Measurements from ENCODE around the gene SLC9A6. TPM values are rescaled to one million over a fixed set of nuclear protein-coding genes. Genes with fewer than 3 reads are reported as not detected.

Gene SLC9A6
- 19.9 and 22.4 TPM in 2 replicates for total RNA-seq (2014; rRNA removed; shearing (Covaris generic))

DNA sequence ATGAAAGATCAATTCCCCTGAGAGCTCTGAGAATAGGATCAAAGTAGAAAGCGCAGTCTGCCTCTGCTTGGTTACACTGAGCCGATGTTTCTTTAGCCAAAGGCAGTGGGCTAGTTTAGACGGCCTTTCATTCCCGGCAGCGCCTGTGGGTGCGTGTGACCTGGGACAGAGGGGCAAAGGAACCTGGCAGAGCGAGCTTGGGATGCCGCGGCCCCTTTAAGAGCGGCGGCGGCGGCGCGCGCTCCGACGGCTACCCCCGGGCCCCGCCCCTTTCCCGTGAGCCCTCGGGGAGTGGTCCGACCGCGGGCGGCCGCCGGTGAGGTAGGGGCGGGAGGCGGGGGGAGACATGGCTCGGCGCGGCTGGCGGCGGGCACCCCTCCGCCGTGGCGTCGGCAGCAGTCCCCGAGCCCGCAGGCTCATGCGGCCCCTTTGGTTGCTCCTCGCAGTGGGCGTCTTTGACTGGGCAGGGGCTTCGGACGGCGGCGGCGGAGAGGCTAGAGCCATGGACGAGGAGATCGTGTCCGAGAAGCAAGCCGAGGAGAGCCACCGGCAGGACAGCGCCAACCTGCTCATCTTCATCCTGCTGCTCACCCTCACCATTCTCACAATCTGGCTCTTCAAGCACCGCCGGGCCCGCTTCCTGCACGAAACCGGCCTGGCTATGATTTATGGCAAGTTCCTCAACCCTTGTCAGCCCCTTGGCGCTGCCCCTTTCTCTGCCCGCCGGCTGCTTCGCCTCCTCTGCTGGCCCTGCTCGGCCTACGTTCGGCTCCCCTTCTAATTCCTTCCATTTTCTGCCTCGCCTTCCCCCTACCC, at the start of gene SLC9A6:
TSS of gene SLC9A6 (plus strand) at position 279 of the 816 bp plus-strand sequence. CDS start at position 503, 224 bp downstream.
- DNase-seq (ENCODE audit: low spot score) = peak; percentile 26

DNA sequence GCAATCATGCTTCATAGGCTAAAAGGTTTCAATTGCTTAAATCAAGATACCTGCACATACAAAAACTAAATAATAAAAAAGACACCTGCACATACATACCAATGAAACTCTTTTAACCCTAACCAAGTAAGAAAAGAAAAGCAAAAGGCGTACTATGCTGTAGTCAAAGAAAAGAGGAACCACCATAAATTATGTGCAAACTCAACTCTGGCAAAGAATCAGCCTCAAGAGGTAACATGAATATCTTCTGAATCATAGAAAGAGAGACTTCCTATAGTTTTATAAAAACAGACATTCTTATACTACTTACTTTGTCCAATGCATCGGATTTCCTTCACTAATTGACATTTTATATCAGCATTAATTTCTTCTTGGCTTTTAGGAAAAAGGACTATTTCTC, 40.7 kb upstream of the SLC9A6 start:
- no peak for DNase-seq (ENCODE audit: low spot score)

DNA sequence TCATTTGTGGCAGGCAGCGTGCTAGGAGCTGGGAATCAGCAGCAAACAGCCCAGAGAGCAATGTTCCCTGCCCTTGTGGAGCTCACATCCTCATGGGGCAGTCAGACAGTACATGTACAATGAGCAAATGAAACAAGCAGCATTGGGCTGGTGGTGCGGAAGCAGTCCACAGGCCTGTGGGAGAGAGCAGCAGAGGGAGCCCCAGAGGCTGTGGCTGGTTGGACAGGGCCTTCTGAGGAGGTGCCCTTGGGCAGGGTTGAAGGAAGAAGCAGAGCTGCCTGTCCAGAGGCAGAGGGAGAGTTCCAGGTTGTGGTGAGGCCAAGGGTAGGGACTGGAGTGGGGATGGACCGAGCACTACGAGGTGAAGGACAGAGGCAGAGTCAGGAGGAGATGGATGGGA, 33.9 kb upstream of the SLC9A6 start:
- DNase-seq (ENCODE audit: low spot score) = no peak

DNA sequence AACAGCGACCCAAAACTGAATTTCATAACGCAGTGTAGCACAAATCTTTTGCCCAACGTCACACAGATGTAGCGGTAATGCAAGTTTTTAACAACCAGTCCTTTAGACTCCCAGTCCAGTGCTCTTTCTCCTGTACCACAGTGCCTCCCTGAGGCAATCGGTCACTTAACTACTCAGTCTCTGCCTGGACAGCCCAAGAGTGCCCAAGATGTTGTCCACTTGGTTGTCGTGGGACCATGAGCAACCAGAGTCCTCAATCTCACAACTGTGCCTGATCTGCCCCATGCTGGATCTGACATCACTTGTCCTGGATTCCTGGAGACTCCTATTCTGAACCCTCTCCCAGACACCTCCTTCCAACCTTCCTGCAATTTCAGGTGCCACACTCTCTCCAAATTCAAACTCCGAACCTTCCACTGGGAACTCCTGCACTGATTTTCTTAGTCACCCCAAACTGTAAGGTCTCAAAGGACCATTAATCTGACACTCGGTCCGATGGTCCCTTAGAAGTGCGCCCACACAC, 12.1 kb upstream of the SLC9A6 start:
- no peak for DNase-seq (ENCODE audit: low spot score)

DNA sequence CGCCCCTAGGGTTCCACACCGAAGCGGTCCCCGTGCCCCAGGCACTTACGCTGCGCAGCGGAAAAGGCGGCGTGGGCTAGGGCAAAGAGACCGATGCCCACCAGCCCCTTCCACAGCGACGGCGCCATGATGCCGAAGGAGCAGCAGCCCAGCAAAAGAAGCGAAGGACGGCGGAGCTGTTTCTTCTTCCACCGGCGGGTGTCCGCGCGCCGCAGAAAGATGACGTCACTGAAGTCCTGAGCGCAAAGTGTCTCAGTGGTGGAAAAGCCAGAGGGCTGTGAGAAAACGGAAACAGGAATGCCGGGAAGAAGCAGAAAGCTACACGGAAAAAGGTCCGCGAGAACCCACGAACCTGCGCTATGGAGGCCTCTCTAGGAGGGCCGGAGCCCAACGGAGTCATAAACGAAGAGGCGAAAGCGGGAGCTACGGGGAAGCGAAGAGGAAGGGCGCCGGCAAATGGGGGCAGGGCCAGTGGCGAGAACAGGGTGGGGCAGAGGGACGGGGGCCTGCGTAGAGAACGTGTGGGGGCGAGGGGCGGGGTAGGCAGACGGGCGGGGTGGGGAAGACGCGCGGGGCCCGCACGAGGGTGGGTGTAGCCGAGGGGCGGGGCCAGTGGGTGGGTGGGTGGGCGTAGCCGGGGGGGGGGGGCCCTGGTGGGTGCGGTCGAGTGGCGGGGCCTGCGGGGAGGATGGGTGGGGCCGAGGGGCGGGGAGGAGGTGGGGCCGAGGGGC, 11.5 kb upstream of the SLC9A6 start, which contains the start of gene MMGT1:
TSS of gene MMGT1 (minus strand) at position 441 of the 731 bp plus-strand sequence. CDS start at position 128, 313 bp downstream.
- DNase-seq (ENCODE audit: low spot score) = peak; percentile 68

DNA sequence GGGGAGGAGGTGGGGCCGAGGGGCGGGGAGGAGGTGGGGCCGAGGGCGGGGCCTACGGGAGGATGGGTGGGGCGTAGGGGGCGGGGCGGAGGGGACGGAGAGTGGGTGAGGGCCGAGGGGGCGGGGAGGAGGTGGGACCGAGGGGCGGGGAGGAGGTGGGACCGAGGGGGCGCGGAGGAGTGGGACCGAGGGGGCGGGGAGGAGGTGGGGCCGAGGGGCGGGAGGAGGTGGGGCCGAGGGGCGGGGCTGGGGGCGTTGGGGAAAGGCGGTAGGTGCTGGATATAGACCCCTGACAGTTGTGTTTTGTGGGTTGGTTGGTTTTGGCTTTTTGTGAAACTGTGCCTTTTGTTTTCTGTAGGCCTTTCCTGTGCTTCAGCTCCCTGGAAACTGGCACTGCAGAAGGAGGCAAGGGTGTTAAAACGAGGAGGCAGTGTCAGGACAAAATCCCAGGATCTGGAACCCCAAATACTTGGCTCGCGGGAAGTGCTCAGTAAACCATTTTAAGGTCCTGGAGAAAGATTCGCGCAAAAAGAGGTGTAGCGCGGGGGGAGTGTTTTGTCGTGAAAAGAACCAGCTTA, 10.9 kb upstream of the SLC9A6 start:
- no peak for DNase-seq (ENCODE audit: low spot score)

DNA sequence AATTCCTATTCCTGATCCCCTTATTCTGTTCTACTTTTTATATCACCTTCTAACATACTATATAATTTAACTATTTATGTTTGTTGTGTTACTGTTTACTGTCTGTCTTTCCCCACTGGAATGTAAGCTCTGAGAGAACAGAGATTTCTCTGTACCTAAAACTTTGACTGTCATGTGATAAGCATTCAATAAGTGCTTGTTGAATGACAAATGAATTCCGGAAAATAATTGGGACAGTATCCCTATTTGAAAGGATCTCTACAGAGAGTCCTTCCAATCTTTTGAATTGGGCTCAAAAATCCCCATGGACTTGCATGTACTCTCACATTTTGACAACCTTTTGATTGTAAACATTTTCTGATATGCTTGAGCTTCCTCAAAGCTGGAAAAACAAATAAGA, 9.8 kb upstream of the SLC9A6 start:
- no peak for DNase-seq (ENCODE audit: low spot score)

DNA sequence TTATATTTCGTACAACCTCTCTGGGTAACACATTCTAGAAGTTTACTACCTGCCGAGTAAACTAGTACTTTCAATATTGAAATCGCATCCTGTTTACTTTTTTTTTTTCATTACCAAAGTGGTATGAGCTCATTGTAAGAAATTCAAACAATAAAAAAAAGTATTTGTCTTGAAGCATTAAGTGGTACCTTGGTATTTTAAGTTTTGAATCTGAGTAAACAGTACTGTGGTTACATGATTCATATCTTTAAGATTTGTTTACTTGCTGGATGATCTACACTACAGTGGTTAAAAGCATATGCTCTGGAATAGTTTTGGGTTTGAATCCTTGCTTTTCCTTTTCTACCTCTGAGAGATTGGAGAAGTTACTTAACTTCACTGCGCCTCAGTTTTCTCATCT, 7.6 kb upstream of the SLC9A6 start:
- DNase-seq (ENCODE audit: low spot score) = peak; percentile 40

DNA sequence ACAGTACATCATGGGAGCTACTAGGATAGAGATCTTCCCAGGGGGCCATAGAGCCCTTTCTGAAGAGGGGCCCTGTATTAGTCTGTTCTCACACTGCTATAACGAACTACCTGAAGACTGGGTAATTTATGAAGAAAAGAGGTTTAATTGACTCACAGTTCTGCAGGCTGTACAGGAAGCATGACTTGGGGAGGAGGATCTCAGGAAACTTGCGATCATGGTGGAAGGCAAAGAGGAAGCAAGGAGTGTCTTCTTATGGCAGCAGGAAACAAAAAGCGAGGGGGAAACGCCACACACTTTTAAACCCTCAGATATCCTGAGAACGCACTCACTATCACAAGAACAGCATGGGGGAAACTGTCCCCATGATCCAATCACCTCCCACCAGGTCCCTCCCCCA, 4.2 kb upstream of the SLC9A6 start:
- DNase-seq (ENCODE audit: low spot score) = no peak

DNA sequence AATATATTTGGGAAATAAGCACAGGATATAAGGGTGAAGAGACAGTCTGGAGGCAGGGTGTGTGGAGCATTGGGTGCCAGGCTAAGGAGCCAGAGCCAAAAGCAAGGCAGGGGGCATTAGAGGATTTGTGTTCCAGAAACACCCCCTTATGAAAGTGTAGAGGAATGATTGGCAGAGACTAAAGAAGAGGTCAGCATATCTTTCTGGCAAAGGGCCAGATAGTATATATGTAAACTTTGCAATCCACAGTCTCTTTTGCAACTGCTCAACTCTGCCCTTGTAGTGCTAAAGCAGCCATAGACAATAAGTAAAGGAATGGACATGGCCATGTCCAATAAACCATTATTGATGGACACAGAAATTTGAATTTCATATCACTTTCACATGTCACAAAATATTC, 3.6 kb upstream of the SLC9A6 start:
- DNase-seq (ENCODE audit: low spot score) = no peak

DNA sequence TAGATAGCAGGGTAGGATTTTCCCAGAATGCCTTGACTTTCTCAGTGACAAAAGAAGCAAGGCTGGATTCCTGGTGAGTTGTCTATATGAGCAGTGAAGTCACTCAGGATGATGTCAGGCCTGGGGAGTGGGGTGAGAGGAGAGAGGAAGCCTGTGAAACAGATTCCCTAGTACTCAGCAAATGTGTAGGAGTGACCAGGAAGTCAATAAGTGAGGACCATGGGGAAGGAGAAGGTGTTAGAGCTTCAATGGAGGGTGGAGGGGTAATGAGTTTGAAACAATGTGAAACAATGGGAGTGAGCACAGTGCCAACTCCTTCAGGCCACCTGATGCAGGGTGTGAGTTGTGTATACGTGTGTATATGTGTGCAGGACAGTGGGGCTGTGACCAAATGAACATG, 2.4 kb upstream of the SLC9A6 start:
- no peak for DNase-seq (ENCODE audit: low spot score)

DNA sequence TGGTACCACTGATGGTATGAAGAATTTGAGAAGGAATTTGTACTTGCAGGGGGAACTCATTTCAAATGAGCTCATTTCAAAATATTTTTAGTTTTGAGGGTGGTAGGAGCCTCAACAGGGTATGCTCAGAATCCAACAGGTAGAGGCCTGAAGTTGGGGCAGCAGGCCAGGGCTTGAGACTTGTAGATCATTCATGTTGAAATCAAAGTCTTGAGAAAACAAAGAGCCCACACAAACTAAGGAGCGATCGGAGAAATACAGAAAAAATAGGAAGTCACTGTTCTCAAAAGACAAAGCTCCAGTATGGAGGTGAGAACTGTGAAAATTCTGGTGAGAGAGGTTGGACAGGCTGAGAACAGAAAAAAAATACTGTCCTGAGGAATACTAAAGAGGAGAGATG, 979 bp upstream of the SLC9A6 start:
- no peak for DNase-seq (ENCODE audit: low spot score)

DNA sequence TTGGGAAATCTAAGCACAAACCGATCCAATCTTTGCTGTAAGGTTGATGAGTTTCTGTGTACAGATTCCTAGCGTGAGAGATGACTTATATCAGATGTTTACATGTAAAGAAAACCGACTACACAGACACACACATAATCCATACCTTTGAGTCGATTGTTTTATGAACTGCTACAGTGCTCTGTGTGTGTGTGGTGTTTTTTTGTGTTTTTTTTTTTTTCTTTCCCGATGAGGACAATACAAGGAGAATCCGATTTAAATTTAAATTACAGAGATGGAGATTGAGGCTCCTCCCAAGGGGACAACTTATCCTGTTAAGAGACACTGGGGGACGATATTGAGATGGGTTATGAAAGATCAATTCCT, 461 bp upstream of the SLC9A6 start:
- DNase-seq (ENCODE audit: low spot score) = no peak

DNA sequence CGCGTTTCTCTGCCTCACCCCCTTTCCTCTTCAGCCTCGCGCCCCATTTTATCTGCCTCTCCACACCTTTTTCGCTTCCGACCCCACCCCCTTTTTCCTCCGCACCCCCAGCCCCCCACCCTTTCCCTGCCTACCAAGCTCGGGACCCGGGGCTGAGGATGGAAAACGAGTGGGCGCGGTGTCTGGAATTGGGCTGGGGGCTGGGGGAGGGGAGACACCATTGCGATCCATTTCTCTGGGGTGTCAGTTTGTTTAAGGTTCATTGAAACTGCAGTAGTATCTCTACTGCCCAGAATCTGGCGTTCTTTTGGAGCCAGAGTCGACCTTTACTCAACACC, 707 bp downstream of the SLC9A6 start:
- DNase-seq (ENCODE audit: low spot score) = no peak

DNA sequence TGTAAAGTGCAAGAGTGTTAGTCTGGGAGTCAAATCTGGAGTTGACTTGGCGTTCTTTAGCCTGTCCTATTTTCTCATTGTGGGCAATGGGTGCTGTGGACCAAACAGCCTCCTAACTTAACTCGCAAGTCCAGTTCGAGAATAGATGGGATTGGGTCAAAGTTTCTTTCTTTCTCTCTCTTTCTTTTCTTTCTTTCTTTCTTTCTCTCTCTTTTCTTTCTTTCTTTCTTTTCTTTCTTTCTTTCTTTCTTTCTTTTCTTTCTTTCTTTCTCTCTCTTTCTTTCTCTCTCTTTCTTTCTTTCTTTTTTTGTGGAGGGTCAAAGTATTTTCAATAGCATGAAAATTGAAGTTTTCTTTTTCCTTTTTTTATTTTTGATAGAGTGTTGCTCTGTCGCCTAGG, 3.0 kb downstream of the SLC9A6 start:
- DNase-seq (ENCODE audit: low spot score) = no peak

DNA sequence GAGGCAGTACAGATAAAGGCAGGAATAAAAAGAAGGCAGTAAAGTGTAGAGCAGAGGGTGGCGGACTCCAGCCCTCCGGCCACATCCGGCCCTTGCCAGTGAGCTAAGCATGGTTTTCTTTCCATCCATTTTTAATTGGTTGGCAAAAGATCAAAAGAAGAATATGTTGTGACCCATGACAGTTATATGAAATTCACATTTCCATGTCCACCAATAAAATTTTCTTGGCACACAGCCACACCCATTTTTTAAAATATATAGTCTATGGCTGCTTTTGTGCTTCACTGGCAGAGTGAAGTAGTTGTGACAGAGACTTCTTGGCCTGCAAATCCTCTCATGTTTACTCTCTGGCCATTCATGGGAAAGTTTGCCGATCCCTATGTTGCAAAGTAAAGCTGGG, 29.8 kb downstream of the SLC9A6 start:
- DNase-seq (ENCODE audit: low spot score) = no peak

DNA sequence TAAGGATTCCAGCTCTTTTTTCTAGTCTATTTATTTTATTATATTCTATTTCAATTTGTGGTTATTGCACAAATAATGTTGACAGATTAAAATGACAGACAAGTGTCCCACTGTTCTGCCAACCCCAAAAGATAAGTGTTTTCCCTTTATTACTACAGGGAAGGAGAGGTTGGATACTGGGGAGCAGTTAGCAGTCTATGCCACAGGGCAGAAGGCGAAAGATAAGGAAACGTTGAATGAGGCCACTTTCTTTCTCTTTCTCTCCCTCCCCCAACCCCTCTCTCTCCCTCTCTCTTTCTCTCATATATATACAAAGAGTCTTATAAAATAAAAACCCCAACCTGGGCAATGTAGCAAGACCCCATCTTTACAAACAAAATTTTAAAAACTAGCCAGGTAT, 31.6 kb downstream of the SLC9A6 start:
- DNase-seq (ENCODE audit: low spot score) = no peak

DNA sequence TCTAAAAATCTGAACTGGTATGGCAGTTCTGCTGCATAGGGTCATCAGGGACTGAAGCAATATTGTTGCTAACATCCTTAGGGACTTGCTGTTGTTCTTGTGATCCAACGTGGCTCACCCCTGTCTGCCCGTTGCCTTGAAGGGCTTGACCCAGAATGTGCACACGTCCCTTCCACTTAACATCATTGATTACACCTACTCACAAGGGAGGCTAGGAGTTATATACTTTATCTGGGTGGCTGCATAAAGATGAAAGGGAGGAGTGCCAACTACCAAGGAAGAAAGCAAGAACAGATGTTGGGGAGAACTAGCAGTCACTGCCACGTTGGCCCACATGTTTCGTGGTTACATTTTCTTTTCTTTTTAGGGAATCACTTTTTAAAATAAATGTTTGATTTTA, 34.0 kb downstream of the SLC9A6 start:
- DNase-seq (ENCODE audit: low spot score) = no peak

DNA sequence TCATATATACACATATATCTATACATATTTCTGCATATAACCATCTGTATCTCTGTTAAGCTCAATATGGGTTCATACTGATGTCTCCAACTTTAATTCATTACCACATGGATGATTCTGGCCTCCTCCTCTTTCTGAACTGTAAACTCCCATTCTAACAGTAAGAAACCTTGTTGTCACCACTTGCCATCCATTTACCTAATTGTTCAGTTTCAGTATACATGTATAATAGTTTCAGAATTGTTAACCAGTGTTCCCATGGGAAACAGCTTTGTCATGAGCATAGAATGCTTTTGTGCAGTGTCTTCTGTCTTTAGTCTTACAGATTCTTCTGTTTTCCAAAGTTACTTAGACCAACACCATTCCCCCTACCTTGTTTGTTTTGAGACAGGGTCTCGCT, 35.9 kb downstream of the SLC9A6 start:
- DNase-seq (ENCODE audit: low spot score) = no peak

DNA sequence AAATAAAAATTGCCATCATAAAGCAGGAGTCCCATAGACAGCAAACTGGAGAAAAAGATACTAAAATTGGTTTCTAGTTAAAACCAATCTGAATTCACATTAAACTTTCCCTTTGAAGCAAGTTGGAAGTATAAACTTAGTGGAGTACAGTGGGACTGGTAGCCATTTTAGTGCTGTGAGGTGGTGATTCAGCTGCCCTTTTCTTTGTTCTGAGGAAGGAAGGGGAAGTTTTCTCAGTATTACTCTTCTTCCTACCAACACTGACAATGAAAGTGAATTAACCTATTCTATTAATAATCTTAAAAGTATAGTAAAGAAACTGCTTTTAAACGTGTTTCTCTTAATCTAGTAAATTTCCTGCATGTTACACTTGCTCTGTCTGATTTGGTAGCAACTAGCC, 36.7 kb downstream of the SLC9A6 start:
- no peak for DNase-seq (ENCODE audit: low spot score)

DNA sequence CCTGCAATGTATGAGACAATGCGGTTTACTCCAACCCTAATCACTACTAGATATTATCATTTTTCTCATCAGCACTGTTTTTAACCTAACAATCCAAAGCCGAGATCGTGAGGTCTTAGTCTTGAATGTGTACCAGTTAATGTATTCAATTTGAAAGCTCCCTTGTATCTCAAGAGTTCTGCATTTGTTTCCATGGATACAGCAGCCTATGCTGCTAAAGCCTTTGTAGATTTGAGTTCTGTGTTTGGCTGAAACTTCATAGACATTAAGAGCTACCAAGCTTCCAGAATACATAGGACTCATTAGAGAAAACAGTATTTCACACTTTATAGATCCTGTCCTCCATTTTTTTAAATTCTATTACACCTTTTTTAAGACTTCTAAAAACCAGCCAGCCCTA, 39.9 kb downstream of the SLC9A6 start:
- DNase-seq (ENCODE audit: low spot score) = no peak

DNA sequence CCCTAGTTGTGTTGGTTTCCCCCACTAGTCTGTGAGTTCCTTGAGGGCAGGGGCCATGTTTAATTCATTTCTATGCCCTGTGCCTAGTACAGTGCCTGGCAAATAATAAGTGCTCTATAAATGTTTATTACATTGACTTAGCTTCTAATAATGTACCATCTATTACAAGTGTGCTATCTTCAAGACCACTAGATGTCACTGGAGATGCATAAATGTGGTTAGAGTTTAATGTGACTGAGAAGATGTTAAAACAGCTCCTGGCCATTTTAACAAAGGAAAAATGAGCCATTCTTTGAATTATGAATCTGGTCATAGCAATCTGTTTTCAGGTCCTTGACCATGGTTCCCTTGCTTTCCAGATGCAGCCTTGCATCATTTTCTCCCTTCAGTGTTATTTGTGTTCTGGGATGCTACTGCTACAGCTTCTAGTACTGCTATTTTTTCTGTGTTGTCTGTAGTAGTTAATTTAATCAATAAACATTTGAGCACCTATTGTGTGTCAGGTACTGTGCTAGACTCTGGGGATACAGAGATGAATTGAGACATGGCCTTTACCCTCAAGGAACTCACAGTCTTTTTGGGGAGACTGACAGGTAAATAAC, 43.2 kb downstream of the SLC9A6 start:
- peak; percentile 54 for DNase-seq (ENCODE audit: low spot score)
